Gastroesophageal sphincter (tissue), 3 donors: ENCODE measurements around the gene FKBP10.

Source experiments
- POLR2A ChIP-seq, 2 donors: fragments of 450-650 bp; IDR thresholded peaks; one replicate each; pipeline ENCODE4 v1.6.1; 2017; ENCODE audit warnings: antibody characterized with exemption in 2 of 2, mild to moderate bottlenecking in 2 of 2, moderate library complexity in 1 of 2
- POLR2AphosphoS5 ChIP-seq: sonication (generic); formaldehyde crosslinking; IDR thresholded peaks from one replicate; pipeline ENCODE4 v1.6.1; 2017; ENCODE audit warnings: antibody characterized with exemption
- TF ChIP-seq, protein P1 (sequence below), 4 experiments: fragments of 200-600 bp in 2 of 4; fragments of 450-650 bp in 2 of 4; sonication (generic) in 1 of 4; IDR thresholded peaks; one replicate each; pipeline ENCODE4 v1.5.1; 2017 to 2019; ENCODE audit warnings: antibody characterized with exemption in 4 of 4, mild to moderate bottlenecking in 2 of 4, moderate library complexity in 2 of 4

GRCh38 chr17:41844971-41845370 lies 32.2 kb downstream of the FKBP10 start:
- TF ChIP-seq, protein P1, sequence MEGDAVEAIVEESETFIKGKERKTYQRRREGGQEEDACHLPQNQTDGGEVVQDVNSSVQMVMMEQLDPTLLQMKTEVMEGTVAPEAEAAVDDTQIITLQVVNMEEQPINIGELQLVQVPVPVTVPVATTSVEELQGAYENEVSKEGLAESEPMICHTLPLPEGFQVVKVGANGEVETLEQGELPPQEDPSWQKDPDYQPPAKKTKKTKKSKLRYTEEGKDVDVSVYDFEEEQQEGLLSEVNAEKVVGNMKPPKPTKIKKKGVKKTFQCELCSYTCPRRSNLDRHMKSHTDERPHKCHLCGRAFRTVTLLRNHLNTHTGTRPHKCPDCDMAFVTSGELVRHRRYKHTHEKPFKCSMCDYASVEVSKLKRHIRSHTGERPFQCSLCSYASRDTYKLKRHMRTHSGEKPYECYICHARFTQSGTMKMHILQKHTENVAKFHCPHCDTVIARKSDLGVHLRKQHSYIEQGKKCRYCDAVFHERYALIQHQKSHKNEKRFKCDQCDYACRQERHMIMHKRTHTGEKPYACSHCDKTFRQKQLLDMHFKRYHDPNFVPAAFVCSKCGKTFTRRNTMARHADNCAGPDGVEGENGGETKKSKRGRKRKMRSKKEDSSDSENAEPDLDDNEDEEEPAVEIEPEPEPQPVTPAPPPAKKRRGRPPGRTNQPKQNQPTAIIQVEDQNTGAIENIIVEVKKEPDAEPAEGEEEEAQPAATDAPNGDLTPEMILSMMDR (IDR thresholded peaks at IDR 0.05), result no peak
- no peak for TF ChIP-seq POLR2AphosphoS5
- no peak for TF ChIP-seq POLR2A (IDR thresholded peaks at IDR 0.05)
